T1000 (cell line): ENCODE results near the gene PLAGL2.
"Not testable (repeated sequence)": the region's sequence is repeated elsewhere in the genome, so short reads cannot be mapped to it uniquely, and the experiment has no call there.

Experiments
- DNase-seq: peaks from one replicate; lab custom pipeline; 2025; ENCODE audit warnings: mixed read lengths; lab: John Stamatoyannopoulos, UW

The PLAGL2 gene, protein sequence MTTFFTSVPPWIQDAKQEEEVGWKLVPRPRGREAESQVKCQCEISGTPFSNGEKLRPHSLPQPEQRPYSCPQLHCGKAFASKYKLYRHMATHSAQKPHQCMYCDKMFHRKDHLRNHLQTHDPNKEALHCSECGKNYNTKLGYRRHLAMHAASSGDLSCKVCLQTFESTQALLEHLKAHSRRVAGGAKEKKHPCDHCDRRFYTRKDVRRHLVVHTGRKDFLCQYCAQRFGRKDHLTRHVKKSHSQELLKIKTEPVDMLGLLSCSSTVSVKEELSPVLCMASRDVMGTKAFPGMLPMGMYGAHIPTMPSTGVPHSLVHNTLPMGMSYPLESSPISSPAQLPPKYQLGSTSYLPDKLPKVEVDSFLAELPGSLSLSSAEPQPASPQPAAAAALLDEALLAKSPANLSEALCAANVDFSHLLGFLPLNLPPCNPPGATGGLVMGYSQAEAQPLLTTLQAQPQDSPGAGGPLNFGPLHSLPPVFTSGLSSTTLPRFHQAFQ

DNA sequence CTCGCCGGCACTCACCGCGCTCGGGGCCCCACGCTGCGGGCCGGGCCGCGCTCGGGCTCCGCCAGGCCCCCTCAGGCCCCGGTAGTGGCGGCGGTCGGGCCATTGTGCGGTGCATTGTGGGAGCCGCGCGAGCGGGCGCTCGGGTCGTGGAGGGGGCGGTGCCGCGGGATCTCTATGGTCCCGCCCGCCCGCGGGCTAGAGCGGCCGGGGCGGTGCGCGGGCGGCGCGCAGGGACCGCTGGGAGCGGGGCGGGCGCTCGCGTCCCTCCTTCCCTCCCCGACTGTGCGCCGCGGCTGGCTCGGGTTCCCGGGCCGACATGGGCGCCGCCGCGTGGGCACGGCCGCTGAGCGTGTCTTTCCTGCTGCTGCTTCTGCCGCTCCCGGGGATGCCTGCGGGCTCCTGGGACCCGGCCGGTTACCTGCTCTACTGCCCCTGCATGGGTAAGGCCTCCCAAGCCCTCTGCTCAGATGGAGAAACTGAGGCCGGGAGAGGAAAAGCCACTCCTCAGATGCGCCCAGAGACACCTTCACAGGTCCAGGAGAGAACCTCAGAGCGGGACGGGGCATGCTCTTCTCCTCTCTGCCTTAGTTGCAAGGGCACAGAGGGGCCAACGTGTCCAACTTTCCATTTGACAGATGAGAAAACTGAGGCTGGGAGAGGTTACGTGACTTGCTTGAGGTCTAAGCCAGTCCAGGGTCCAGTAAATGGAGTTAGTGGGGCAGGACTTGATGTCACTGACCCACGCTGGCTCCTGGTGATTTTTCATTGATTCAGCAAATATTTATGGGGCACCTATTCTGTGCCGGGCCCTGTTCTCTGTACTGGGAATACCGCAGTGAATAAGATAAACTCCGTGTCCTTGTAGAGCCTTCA, at the start of gene PLAGL2, which contains the start of gene POFUT1:
Gene PLAGL2, minus strand, starts transcription at position 118 of the 873 bp plus-strand sequence. CDS start 5,565 bp downstream, outside the sequence.
Gene POFUT1, plus strand, starts transcription at position 255 of the 873 bp plus-strand sequence. Its CDS starts 62 bp downstream, at position 317.
- DNase-seq = peak; percentile 65

DNA sequence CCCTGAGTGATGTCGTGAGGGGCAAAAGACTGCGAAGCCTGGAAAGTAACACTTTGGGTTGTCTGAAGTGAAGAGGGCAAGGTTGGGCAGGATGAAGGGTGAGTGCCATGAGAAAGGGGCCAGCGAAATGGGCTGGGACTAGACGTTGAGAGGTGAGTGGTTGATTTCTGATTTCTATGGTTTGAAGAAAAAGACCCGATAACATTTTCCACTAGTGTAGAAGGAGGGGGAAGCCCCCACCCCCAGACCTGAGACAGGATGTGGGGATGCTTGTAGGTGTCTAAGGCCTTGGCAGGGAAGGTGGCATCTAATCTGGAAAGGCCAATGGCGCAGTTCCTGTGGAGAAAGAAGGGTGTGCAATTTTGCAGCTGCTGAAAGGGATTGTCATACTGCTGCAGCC, 44.6 kb upstream of the PLAGL2 start:
- no peak for DNase-seq

DNA sequence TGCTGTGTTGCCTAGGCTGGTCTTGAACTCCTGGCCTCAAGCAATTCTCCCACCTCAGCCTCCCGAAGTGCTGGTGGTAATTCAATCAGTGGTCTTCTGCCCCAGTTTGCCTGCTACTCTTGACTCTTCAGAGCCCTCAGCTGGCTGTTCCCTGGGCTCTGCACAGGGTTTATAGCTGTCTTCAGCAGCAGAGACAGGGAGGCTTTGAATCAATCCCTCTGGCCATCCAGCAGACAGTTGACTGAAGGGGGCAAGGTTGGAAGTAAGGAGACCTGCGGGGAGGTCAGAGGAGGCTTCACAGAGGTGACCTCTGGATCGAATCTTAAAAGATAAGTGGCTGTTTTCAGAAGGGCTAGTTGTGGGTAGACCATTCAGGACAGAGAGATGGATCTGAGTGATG, 43.9 kb upstream of the PLAGL2 start:
- DNase-seq = no peak

DNA sequence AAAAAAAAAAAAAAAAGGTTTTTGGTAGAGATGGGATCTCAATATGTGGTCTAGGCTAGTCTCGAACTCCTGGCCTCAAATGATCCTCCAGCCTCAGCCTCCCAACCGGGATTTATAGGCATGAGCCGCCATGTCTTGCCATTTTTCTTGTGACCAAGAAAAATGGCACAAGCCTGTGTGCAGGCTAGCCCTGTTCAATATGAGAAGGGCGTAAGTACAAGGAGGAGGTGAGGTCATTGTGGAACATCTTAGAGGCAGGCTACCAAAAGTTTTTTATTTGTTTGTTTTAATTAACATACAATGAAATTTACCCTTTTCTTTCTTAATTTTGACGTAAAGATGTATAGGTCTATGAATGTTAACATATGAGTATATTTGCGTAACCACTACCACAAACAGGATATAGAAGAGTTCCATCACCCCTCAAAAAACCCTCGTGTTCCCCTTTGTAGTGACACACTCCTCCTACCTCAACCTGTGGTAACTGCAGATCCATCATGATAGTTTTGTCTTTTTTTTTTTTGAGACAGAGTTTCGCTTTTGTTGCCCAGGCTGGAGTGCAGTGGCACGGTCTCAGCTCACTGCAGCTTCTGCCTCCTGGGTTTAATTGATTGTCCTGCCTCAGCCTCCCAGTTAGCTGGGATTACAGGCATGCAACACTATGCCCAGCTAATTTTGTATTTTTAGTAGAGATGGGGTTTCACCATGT, 41.6 kb upstream of the PLAGL2 start:
- DNase-seq = no peak

DNA sequence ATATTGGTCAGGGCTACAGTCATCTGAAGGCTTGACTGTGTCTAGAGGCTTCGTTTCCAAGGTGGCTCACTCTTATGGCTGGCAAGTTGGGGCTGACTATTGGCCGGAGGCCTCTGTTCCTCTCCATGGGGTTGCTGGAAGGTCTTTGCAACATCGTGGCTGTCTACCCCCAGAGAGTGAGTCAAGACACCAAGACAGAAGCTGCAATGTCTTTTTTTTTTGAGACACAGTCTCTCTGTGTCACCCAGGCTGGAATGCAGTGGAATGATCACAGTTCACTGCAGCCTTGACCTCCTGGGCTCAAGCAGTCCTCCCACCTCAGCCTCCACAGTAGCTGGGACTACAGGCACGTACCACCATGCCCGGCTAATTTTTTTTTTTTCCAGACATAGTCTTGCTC, 40.5 kb upstream of the PLAGL2 start:
- no peak for DNase-seq

DNA sequence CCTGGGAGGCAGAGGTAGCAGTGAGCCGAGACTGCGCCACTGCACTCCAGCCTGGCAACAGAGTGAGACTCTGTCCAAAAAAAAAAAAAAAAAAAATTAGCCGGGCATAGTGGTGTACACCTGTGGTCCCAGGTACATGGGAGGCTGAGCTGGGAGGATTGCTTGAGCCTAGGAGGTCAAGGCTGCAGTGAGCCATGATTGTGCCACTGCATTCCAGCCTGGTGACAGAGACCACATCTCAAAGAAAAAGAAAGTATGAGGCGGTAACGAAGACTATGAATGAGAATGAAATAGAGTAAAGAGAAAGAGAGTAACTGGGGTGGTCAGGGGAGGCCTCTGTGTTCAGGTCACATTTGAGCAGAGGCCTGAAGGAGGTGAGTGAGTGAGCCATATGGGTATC, 38.7 kb upstream of the PLAGL2 start:
- DNase-seq = not testable (repeated sequence)

DNA sequence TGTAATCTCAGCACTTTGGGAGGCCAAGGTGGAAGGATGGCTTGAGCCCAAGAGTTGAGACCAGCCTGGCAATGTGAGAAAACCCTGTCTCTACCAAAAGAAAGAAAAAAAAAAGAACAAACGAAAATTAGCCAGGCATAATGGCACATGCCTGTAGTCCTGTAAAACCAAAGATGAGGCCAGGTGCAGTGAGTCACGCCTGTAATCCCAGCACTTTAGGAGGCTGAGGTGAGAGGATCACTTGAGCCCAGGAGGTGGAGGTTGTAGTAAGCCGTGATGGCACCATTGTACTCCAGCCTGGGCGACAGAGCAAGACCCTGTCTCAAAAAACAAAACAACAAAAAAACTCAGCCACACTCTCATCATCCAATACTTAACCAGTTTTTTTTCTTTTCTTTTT, 37.4 kb upstream of the PLAGL2 start:
- no peak for DNase-seq

DNA sequence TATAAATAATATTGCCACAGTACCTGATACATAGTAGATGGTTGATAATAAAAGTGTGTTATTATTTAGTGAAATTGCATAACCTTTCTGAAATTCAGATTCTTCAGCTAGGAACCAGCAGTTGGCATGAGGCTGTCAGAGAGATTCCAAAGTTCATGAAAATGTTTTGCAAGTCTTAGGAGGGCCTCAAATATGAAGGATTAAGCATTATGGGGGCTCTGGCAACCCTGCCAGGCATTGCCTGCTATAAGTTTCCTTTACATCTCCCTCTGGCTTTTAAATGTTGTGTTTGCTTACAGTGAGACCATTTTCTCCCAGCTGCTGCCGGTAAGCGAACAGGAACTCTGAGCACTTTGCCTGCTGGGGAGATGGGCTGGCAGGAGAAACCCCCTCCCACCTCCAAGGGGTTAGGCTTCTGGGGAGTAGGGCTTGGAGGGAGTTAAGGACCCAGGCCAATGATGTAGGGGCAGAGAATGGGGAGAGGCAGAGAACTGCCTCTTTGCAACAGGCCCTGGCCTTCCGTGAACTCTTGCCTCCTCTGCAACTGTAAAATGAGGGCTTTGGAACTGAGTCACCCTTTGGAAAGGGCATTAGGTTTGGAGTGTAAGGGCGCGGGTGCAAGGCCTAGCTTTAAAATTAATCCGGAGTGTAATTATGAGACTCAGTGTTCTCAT, 36.7 kb upstream of the PLAGL2 start:
- DNase-seq = no peak

DNA sequence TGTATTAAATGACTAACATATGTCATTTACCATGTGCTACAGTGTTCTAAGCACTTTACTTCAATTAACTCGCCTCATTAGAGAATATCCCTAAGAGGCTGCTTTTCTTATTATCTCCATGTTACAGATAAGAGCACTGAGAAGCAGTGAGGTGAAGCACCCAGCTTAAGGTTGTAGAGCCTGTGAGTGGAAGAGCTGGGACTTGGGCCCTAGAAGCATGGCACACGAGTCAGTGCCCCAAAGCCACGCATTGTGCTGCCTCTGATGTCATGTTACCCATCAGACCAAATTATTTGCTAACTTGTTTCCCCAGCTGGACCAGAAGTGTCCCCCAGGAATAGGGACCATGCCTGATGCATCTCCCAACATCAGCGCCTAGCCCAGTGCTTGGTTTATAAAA, 34.3 kb upstream of the PLAGL2 start:
- no peak for DNase-seq

DNA sequence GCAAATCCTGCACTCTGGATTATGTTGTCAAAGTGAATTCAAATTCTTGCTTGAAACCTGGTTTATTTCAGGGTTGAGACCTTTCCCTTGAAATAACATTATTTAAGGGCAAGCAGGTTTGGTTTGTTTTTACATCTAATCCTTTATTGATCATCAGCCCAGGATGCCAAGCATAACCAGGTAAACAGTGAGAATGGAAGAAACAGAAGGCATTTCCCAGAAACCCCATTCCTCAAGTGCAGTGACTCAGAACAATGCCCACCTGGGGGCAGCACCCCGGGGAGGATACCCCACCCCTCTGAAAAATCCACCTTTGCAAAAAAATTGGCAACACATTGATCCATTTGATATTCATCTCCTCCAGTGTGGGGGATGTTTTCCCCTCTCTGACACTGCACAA, 32.7 kb upstream of the PLAGL2 start:
- no peak for DNase-seq

DNA sequence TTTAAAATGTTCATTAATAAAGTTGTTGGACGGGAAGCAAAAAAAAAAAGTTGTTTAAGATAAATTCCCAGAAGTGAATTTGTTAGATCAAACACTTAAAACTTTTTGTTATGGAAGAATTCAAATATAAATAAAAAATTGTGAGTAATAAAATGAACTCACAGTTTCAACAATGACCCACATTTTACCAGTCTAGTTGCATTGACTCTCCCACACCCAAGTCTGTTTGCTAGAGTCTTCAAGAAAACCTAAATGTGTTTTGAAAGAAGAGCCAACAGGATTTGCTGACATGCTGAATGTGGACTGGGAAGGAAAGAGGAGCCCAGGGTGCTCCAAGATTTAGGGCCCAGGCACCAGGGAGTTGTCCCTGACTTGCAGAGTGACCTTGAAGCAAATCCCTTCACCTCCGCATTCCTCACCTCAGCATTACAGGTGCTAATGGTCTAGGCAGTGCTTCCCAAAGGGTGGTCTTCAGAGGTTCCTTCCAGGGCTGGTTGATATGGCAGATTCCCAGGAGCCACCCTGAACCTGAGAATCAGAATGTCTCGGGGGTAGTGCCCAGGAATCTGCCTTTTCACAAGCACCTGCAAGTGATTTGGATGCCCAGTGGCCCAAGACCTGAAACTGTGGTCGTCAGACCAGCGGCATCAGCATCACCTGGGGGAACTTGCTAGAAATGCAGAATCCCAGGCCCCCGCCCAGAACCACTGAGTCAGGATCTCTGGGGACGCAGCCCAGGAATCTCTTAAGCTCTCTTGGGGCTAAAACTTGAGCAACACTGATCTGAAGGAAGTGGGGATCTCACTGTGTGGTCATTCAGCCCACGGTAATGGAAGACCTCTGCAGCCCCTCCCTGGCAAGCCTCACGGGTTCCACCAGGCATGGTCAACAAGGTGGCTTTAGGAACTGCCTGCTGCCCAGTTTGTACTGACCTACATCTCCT, 31.2 kb upstream of the PLAGL2 start:
- no peak for DNase-seq

DNA sequence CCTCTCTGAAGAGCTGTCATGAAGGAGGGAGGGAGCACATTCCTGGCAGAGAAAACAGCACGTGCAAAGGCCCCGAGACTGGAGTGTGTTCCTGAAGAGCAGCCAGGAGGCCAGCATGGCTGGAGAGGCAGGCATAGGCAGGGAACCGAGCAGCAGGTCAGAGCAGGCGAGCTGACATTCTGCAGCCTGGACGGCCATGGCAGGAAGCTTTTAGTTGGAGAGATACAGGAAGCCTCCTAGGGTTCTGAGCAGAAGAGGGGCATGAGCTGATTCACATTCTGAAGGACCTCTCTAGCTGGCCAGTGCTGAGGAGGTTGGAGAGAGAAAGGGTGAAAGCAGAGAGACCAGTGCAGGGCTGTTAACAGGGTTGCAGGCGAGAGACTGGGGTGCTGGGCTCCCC, 29.9 kb upstream of the PLAGL2 start:
- no peak for DNase-seq

DNA sequence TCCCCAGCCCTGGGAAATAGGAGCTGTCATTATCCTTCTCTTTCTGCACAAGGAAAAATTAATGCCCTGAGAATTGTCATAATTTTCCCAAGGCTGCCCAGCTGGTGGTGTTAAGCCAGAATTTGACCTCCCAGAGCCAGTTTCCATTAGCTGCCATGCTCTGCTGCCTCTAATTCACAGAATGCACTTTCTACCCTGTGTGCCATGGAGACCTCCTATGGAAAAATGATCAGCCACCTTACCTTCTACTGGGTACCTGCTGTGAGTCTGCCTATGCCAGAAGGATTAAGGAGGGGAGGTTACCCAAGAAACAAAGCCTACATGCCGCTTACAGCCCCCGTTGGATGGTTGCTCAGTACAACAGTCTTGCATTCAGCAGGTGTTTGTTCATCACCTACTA, 29.3 kb upstream of the PLAGL2 start:
- DNase-seq = no peak

DNA sequence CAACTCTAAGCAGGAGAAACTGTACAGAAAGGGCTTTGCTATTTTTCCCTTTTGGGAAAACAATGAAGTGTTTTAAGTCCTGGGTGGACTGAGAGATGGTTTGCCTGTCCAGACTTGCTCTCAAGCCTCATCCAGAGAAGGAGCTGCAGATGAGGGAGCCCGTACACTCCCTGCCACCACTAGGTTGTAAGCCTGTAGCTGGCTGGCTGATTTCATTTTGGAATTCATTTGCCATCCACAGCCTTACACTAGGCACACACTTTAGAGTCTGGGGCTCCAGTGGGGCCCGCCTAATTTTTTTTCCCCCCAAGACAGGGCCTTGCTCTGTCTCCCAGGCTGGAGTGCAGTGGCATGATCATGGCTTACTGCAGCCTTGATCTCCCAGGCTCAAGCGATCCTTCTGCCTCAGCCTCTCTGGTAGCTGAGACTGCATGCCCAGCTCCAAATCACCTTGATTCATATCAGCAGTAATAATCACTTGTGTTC, 28.5 kb upstream of the PLAGL2 start:
- no peak for DNase-seq

DNA sequence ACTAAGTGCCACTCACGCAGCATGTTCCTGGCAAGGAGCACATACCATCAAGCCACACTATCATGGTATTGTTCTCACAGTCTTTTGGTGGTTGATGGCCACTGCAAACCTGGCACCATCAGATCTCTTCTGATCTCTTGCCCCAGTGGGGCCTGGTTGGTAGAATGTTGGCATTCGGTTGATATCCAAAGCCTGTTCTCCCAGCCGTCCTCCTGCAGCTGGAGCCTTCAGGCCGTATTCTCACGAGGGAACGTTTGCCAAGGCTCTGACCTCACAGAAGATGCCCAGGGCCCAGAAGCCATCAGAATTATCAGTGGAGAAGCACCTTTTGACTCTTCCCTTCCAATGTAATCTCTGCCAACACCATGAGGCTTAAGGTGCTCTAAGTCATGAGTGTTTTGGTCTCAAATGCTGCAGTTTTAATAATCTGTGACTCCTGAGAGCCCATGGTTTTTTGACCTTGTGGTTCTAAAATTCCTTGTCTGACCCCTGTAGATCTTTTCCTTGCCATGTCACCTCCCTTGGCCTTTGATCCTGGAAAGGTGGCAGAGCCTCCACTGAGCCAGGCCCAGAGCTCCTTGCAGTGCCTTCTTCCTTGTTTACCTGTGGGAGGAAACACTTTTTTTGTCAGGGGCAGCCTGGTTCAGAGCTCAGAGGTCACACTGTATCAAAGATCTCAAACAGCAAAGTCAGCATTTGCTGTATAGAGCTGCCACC, 27.9 kb upstream of the PLAGL2 start:
- DNase-seq = no peak

DNA sequence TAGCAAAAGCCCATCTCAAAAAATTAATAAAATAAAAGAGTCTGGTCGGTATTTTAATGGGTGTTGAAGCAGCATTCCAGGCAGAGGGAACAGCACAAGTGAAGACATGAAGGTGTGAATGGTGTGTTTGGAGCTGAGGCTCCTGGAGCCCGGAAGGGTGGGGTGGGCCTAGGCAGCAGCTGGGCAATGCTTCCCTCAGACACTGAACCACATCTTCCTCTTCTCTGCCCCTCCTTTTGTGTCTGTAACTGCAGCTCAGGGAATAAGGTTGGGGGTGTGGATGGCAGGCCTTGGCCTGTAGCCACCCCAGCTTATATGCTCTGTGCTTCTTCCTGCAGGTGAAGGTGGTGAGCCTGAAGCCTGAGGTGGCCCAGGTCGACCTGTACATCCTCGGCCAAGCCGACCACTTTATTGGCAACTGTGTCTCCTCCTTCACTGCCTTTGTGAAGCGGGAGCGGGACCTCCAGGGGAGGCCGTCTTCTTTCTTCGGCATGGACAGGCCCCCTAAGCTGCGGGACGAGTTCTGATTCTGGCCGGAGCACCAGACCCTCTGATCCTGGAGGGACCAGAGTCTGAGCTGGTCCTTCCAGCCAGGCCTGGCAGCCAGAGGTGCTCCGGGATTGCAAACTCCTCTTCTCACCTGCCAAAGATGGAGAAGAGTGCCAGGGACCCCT, 26.7 kb upstream of the PLAGL2 start:
- no peak for DNase-seq

DNA sequence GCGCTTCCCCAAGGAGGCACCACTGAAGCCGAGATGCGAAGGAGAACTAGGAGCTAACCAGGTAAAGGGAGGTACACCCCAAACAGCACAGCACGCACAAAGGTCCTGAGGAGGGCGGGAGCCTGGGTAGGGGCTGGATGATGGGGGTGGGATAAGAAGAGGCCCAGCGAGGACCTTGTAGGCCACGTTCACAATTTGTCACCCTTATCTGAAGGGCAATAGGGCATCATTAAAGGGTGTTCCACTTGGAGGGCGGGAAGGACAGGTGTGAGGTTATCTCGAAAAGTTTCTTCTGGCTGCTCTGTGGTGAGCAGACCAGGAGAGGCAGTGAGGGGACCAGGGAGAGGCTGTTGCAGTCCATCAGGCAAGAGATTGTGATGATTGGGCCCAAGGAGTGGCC, 25.7 kb upstream of the PLAGL2 start:
- no peak for DNase-seq

DNA sequence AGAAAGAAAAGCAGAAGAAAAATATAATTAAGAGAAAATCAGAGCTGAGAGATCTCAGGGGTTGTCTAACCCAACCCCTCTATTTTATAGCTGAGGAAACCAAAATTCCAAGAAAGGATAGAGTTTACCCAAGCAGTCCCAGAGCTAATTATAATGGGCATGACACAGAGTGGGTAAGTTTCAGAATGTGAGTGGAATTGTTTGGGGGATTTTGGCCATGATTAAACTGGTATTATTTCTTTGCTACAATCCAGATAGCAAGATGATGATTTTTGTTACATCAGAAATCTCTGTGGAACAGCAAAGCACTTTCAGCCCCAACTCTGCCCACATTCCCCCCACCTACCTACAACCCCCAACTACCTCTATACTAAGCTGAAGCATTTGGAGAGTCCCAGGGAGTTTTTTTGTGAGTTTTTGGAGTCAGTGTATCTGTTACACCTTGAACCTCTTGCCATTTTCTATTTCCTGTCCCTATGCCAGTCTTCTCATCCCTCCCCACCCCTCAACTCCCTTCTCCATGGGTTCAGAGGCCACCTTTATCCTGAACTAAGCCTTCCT, 24.9 kb upstream of the PLAGL2 start:
- no peak for DNase-seq

DNA sequence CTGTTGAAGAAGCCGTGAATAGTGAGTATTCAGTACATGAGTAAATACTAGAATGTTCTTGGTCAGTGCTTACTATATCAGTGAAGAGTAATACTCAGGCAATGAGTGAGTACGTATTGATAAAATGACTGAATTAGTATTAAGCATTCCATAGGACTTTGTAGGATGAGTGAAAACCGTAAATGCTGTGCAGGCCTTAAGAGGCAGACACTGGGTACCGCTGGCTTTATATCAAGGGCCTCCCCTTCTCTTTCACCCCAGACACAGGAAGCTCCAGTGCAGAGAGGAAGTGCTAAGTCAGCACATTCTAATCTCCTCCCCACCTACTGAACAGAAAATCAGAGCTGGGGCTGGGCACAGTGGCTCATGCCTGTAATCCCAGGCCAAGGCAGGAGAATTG, 24.3 kb upstream of the PLAGL2 start:
- no peak for DNase-seq
